HG03342 (cell line): Measurements from ENCODE around the gene XPA.
"Not testable (repeated sequence)": the region's sequence is repeated elsewhere in the genome, so short reads cannot be mapped to it uniquely, and the experiment has no call there.

Source experiments
- ATAC-seq: cut with Tn5 transposase; IDR thresholded peaks from one replicate; pipeline ENCODE4 v1.9.1; 2021; ENCODE audit warnings: mild to moderate bottlenecking, moderate library complexity; ENCODE audit not compliant: unreplicated experiment

The XPA gene

DNA sequence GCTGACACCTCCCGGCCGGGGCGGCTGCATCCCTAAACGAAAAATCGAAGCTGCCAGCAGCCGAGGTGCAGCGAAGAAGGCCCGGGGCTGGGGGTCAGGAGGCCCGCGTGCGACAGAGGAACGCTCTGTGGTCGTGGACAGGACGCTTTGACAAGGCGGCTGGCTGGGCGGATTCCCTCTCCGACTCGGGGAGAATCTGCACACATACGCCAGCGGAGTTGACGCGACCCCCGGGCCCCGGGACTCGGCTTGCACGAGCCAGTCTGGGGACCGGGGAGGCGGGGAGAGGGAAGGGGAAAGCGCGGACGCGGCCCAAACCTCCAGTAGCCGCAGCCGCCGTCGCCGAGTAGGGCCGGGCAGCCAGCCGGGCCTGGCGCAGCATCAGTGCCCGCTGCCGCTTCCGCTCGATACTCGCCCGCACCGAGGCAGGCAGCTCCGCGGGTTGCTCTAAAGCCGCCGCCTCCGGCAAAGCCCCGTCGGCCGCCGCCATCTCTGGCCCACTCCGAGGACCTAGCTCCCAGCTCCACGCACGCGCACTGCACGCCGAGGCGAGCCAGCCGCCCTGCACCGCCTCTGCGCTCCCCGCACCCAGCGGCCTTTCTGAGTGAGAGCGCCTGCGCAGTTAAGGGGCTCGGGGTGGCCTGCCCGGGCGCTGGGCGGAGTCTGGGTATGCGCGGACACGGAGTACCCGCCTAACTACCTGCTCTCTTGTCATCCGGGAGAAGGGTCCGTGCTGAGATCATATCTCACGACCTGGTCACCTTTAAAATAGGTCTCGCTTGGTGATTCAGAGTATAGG lies at the start of gene XPA:
TSS of gene XPA (minus strand) at position 538 of the 799 bp plus-strand sequence. CDS start at position 490, 48 bp downstream.
- ATAC-seq = peak; percentile 93

DNA sequence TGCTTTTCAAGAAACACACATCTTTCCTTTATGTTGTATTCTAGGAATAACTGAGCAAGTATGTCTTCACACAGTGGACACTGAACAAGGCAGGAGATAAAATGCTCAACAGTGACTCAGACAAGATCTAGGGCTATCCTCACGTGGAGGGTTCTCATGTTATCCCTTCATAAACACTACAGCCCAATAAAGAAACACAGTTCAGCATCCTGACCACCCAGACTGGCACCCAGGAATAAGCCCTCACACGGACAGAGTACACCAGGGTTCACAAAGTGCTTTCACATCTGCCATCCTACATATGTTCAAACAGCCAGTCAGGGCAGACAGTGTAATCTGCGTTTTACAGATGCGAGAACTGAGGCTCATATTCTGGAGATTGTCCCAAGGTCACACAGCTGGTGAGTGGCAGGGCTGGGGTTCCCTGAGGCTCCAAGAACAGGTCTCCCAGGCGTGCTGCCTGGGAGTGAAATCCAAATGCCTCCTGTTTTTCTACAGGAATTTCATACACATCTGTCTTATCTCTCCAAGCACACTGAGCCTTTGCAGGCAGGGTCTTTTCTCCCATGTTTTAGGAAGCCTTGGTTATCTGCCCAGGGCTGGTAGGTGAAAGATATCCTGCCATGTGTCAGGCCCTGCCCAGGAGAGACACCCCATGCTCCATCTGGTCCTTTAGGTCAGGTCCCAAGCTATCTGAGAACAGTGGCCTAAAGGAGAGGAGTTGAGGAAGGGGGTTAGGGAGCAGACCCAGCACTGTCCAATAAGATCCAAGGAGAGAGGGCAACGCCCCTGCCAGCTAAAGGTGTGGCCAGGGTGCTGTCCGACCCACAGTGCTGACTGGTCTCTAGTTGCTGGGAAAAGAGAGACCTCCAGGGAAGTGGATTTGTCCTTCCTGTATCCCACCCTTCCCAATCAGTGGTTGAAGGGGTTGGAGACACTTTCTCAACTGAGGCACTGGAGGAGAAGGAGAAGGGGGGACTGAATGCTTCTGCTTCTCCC lies 47.9 kb upstream of the XPA start:
- no peak for ATAC-seq

GRCh38 chr9:97744025-97744424 lies 46.9 kb upstream of the XPA start:
- not testable (repeated sequence) for ATAC-seq

DNA sequence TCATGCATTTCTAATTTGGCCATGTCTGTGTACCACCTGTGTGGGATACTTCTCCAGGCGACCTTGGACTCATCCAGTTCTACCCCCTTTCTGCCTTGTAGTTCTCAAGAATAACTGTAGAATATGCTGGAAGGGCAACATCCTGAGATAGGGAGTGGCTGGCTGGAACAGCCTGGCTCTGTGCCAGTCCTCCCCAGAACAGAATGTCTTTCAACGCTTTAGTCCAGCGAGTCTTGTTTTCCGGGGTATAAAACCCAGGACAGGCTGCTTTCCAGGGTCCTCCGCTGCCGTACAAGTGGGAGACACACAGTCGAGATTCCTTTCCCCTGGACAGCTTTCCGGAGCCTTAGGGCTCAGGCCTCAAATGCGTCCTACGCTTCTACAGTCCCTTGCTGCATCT lies 45.4 kb upstream of the XPA start:
- no peak for ATAC-seq

- no peak for ATAC-seq
Observed at GRCh38 chr9:97741947-97742346, 44.8 kb upstream of the XPA start.

DNA sequence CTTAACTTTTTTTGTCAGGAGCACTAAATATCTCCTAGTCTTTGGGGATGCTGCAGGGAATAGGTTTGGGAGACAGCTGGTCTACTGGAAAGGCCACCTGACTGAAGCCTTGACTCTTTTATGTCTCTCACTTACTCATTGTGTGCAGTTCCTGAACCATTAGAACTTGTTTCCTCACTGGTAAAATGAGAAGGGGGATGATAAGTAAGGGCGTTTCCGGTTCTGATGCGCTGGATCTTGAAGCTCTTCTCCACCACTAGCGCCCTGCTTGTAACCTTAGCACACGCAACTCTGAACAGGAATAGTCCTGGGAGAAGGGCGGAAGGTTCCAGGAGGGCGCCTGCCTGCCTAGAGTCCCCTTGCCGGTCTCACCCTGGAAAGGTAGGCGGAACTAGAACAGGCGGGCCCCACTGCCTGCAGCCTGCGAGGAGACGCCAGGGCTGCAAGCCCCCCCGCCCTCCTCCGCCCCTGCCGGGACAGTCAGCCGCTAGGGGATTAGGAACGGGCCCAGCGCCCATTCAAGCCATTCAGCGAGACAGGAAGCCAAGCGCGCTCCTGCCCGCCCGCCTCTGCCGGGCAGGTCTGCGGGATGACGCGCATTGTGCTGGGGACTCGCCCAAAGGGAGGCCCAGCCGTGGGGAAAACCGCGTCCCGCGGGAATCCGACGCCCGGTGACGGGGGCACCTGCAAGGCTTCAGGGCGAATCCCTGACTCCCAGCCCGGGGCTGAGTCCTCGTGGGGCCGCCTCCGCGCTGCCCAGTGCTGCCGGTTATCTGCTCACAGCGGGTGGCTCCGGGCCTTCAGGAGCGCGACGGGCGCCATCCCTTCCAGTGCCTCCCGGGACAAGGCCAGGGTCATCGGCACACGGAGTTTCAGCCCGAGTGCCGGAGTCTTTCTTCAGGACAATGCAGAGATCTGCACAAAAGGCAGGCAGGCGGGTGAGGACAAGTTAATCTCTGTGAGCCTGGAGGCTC lies 44.0 kb upstream of the XPA start:
- ATAC-seq = no peak

DNA sequence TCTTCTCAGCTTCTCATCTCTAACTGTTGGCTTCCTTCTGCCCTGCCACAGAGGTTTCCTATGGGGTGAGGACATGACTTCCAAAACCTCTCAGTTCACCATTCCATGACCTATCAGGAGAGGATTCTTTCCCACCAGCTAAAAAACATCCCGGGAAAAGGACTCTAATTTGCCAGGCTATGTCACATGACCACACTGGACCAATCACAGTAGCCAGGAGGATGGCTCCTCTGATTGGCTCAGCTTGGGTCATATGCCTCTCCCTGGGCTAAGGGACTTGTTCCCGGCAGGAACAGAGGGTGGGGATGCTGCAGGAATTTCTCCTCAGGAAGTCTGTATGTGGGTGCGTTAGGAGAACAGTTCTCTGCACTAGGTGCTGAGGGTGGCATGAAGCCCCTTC lies 40.3 kb upstream of the XPA start:
- no peak for ATAC-seq

DNA sequence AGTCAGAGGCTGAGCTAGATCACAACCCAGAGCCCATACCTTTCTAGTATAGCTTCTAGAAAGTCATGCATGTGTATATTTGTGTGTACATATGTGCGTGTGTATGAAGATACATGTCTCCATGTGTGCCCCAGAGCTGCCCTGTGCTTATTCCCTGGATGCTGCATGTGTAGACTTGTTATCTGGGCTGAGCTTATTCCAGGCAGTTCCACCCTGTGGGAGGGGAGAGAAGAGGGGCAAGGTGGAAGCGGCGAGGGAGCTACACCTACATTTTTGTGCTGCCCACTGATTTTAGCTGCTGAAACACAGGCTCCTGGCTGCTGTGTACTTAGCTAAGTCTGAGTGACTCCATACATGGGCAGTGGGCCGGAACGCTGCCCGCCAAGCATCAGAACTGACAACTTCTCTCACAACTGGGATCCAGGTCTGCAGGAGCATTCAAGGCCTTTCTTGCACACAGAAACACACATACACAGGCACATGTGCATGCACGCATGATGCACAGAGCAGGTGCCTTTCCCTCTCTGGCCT lies 38.0 kb upstream of the XPA start:
- no peak for ATAC-seq

GRCh38 chr9:97726716-97727115 lies 29.6 kb upstream of the XPA start:
- no peak for ATAC-seq

GRCh38 chr9:97723819-97724218 lies 26.7 kb upstream of the XPA start:
- ATAC-seq = no peak

DNA sequence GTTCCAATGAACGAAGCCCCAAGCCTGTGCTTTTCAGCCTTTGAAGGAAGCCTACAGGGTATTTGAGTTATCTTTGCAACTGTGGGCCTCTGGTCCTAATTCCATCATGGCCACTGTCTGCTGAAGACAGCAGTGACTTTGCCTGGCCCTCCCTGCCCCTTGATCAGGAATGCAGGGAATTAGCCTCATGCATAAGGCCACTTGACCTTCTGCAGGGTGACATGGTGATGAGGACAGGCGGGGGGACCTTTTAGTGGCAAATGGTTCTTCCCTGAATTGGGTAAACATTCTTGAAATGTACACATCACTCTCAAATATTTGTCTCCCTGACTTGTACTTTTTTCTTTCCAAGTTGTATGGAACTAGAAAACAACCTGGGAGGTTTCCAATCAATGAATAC lies 25.2 kb upstream of the XPA start:
- no peak for ATAC-seq

DNA sequence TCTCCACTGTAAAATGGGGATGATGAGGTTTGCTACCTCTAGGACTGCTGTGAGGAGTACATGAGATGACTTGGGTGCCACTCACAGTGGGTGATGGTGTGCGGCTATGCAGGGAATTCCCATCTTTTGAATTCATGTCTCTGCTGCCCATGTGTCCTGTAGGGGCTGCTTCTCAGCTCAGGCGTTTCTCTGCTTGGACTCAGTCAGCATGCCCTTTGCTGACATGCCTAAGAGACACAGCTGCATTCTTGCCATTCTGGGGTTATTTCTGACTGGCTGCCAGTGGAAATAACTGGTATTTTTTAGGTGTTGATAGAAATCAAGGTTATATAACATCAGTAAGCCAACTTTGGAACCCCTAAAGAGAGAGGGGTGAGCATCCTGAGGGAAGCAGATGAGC lies 24.3 kb upstream of the XPA start:
- no peak for ATAC-seq

GRCh38 chr9:97717866-97718265 lies 20.7 kb upstream of the XPA start:
- ATAC-seq = no peak

DNA sequence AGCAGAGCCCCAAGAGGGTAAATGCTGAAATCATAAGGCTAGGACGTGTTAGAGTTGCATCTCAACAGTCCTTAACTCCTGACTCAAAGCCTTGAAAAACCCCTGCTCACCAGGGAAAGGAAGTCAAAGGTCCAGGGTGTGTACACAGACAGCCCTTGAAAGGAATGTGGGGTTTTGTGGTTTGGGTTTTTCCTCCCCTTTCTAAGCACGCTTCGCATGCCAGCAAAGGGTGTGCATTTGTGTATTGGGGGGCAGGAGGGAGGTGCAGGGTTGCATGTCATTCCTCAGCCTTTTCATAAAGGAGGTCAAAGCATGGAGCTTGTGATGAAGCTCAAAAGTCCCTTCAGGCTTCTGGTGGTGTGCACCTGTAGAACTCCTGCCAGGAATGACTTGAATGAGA lies 17.3 kb upstream of the XPA start:
- ATAC-seq = no peak

DNA sequence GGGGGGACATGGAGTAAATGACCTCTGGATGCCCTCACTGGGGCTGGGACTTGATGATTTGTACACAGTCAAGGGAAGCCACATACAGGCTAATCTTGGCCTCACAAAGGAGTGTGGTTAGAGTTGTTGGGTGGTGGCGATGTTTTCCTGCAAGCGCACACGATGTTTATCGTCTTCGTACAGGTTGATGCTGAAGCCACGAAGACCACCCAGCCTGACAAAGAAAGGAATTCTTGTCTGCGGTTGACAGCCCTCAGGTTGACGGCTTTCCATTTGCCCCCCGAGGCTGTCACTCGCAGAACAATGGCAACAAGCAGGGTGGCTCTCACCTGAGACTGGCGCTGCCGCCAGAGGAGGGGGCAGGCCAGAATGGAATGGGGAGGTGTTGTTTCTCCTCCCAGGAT lies 14.1 kb upstream of the XPA start:
- no peak for ATAC-seq

GRCh38 chr9:97710356-97711222 lies 13.4 kb upstream of the XPA start:
- ATAC-seq = peak; percentile 72

DNA sequence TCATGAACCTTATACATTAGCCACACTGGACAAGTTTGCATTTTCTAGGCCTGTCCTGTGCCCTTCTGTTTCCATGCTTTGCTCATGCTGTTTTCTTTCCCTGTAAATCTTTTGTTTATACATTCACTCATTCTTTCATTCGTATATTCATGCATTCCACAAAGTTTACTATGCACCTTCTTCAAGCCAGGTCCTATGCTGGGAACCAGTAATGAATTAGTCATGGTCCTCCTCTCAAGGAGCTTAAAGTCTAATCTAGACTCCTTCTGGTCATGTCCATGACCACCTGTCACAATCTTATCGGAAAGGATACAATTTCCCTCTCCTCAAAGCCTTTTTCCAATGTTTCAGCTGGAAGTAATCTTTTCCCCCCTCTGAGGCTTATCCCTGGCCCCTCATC lies 9.1 kb upstream of the XPA start:
- no peak for ATAC-seq

GRCh38 chr9:97705354-97705950 lies 8.3 kb upstream of the XPA start:
- no peak for ATAC-seq

DNA sequence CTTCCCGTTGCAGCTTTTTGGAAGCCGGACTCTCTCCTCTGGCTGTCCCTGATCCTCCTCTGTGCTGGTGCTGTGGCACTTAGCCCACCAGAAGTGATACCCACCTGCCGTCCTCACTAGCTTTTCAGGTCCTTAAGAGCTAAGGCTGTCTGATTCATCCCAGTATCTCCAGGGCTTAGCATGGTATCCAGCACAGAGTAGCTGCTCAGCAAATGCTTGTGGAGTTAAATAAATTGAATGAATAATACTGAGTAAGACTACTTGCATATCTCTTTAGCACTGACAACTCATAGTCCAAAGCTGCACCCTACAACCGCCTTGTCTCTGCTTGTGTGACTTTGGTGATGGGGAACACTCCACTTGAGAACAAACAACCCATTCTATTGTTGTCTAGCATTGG lies 7.7 kb upstream of the XPA start:
- ATAC-seq = no peak
